GM21423 (cell line): ENCODE data around the gene TFCP2L1.
"Not testable (repeated sequence)": the region's sequence is repeated elsewhere in the genome, so short reads cannot be mapped to it uniquely, and the experiment has no call there.

ENCODE experiments used
- ATAC-seq: cut with Tn5 transposase; IDR thresholded peaks from one replicate; pipeline ENCODE4 v1.9.1; 2021; ENCODE audit warnings: mild to moderate bottlenecking, moderate library complexity; ENCODE audit not compliant: unreplicated experiment

TFCP2L1 gene

DNA sequence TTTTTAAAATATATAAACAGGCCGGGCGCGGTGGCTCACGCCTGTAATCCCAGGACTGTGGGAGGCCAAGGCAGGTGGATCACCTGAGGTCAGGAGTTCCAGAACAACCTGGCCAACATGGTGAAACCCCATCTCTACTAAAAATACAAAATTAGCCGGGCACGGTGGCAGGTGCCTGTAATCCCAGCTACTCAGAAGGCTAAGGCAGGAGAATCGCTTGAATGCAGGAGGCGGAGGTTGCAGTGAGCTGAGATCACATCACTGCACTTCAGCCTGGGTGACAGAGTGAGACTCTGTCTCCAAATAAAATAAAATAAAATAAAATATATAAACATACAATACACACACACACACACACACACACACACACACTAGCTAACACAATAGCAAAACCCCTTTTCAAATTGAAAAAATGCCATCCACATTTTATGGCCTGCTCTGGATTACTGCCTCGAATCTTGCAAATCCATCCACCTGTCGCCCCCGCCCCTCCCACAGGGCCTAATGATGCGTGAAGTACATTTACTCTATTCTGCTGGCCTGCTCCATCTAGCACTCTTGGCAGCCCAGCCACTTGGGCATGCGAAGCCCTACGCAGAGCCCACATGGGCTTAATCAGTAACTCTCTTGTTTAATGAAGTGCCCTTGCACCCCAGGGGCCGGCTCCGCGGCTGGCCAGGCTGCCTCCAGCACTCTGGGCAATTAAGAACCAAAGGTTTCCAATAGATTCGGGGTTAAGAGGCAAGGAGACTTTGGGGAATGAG lies 57.4 kb downstream of the TFCP2L1 start:
- not testable (repeated sequence) for ATAC-seq

DNA sequence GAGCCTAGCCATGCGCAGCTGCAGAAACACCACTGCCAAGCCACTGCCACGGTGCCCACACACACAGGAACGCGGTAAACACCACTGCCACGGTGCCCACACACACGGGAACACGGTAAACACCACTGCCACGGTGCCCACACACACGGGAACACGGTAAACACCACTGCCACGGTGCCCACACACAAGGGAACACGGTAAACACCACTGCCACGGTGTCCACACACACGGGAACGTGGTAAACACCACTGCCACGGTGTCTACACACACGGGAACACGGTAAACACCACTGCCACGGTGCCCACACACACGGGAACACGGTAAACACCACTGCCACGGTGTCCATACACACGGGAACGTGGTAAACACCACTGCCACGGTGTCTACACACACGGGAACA lies 59.3 kb downstream of the TFCP2L1 start:
- not testable (repeated sequence) for ATAC-seq

DNA sequence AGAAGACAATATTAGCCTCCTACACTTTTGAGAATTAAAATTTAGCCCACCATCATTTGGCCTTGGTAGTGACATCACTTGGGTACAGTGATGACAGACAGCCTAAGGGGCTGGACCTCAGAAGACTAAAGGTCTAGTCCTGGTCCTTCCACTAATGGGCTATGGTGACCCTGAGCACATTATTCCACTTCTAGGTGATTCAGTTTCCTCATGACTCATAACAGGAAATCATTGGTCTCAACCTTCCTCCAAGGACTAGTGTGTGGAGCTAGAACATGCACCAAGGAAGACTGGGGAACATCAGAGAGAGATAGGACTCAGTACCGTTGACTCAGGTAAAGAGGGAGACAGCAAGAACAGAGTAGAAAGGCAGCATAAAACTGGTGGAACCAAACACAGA lies 64.0 kb downstream of the TFCP2L1 start:
- ATAC-seq: no peak

- ATAC-seq: no peak
Measured at GRCh38 chr2:121219866-121220265, 65.1 kb downstream of the TFCP2L1 start.

- ATAC-seq: no peak
Measured at GRCh38 chr2:121218386-121218938, 66.5 kb downstream of the TFCP2L1 start.

GRCh38 chr2:121217627-121218026 lies 67.4 kb downstream of the TFCP2L1 start:
- ATAC-seq: no peak

- ATAC-seq: no peak
Measured at GRCh38 chr2:121214296-121214695, 70.7 kb downstream of the TFCP2L1 start.

DNA sequence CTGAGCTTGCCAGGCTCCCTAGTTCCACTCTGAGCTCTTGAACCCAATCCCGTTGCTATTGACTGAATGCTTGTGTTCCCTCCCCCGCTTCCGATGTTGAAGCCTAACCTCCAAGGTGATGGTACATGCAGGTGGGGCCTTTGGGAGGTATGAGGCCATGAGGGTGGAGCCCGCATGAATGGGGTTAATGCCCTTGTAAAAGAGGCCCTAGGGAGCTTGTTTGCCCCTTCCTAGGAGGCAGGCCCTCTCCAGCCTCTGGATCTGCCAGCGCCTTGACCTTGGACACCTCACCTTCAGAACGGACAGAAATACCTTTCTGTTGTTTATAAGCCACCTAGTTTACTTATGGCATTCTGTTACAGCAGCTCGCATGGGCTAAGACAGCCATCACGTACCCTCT lies 71.6 kb downstream of the TFCP2L1 start:
- no peak for ATAC-seq

DNA sequence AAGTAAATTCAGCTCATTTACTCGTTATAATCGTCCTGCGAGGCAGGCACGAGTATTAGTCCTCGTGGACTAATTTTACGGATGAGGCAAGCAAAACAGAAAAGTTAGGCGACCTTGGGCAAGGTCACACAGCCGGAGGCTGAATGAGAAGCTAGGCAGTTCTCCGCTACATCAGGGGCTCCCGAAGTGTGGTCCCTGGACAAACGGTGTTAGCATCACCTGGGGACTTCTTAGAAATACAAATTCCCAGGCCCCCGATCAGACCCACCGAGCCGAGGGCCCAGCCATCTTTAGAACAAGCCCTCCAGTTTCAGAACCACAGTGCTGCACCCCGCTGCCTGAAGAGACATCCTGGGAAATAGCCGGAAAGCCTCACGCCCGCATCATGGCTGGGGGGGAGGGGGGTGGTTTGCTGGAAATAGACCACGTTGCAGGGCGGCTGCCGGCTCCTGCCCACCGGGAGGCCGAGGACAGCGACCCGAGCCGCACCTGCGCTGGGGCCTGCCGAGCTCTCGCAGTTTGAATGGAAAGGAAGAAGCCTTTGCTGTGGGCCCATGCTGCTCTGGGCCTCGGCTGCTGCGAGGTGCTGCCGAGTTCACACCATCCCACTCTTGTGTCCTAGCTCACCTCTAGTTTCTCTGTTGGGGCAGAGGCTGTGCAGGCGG lies 72.2 kb downstream of the TFCP2L1 start:
- no peak for ATAC-seq

DNA sequence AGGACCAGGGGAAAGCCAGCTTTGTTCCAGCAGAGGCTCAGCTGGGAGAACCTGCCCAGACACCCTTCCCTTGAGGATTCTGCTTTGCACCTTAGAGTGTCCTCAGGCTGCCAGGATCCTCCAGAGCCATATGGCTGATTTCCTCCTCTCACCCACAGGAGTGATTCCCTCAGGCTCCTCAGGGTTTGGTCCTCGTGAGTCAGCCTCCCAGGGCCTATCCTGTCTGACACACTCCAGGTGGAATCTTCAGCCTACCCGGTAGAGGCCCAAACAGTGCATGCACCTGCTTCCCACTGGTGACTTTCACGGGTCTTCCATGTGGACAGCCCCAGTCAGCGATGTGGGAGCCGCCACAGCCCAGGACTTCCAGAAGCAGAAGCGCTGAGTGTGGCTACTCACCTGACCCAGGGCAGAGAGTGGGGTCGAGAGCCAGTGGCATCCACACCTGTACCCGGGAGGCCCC lies 73.3 kb downstream of the TFCP2L1 start:
- ATAC-seq: no peak

- no peak for ATAC-seq
Measured at GRCh38 chr2:121211251-121211650, 73.8 kb downstream of the TFCP2L1 start.

DNA sequence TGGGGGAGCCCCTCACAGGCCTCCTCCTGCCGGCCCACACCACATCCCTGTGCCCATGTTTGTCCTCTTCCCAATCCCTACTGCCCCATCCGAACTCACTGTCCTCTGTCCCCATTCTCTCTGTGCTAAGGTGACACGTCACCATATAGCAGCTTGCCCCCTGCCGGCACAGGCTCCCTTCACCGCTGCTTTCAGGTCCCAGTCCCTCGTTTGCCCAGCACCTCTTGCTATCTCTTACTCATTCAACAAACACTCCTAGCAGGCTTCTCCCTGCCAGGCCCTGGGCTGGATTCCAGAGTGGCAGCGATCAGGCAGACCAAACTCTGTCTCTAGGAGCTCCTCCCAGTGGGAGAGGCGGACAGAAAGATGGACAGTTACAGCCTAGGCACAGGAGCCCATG lies 74.3 kb downstream of the TFCP2L1 start:
- ATAC-seq: no peak

DNA sequence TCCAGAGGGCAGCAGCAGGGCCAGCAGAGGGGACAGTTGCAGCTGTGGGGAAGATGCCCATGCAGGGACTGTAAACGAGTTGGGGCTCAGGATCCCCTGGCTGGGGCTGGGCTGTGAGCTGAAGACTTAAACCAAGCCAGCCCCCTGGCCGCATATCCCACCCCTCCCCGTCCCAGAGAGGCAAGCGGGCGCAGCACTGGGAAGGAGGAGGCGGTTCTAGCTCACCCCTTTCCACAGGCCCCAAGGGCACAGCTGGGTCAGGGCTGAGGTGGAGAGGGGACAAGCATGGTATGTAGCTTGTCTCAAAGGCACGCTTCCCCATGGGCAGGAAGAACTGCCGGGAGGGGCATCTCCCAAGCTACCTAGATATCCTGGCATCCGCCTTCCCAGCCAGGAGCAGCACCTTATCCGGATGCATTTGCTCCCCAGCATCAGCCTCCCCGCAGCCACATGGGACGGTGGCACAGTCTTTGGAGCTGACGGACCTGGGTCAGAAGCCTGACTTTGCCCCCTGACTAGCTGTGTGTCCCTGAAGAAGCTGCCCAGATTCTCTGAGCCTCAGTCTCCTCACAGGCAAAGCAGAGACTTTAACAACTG lies 75.9 kb downstream of the TFCP2L1 start:
- no peak for ATAC-seq

DNA sequence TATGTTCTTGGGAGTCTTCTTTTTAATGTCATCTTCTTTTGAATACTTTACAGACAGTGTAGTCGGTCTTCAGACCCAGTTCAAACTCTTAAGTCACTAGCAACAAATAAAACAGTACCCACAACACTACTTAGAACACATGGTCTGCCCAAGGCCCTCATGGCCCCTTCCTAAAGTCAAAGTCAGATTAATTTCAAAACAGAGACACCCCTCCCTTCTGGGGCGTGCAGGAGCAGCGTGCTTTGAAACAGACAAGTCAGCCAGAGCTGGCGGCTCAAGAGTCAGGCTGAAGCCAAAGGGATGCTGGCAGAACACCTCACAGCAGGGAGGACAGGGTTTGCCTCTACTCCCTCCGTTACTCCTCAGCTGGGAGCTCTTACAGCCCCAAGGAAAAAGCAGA lies 77.5 kb downstream of the TFCP2L1 start:
- no peak for ATAC-seq

DNA sequence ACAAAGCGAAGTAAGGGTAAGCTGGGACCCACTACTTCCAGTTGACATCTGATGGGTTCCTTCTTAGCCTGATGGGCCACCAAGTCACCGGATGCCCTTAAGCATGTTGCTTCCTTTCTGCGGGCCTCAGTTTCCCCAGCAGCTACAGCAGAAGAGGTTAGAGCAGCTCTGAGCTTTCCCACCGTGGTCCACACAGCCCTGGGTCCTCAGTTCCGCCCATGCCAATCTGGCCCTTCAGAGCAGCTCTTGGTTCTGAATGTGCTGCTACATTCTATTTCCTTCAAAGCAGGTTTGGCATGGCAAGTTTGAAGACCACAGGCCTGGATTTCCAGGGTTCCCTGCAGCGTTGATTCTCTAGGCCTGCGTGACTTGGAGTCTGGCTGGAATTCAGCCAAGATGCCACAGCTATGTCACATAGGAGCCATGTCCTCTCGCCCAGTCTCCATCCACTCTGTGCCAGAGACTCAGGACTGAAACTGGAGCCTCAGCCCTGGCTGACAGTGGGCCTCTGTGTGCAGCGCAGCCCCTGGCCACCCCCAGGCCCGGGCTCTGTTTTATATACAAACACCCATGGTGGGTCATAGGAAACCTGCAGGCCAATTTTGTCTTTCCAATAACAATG lies 79.6 kb downstream of the TFCP2L1 start:
- ATAC-seq: no peak

GRCh38 chr2:121203591-121204249 lies 81.3 kb downstream of the TFCP2L1 start:
- no peak for ATAC-seq

- ATAC-seq: no peak
Measured at GRCh38 chr2:121202541-121203310, 82.3 kb downstream of the TFCP2L1 start.

- ATAC-seq: no peak
Measured at GRCh38 chr2:121201796-121202195, 83.2 kb downstream of the TFCP2L1 start.

GRCh38 chr2:121200419-121201315 lies 84.3 kb downstream of the TFCP2L1 start:
- ATAC-seq: no peak
